ENCODE data around the gene FAM131A.

DNA sequence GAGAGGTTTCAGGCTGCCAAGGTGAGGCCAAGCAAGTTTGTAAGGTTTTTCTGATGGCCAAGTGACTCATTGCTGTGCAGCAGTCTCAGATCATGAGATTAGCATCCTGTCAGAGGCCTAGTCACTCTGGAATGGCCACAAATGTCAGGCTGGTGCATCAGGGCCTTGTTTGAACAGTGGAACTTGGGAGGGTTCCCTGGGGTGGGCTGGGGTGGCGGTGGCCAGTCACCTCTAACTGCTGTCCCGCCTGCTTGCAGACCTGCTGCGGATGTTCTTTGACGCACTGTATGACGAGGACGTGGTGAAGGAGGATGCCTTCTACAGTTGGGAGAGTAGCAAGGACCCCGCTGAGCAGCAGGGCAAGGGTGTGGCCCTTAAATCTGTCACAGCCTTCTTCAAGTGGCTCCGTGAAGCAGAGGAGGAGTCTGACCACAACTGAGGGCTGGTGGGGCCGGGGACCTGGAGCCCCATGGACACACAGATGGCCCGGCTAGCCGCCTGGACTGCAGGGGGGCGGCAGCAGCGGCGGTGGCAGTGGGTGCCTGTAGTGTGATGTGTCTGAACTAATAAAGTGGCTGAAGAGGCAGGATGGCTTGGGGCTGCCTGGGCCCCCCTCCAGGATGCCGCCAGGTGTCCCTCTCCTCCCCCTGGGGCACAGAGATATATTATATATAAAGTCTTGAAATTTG, 2.8 kb upstream of the FAM131A start:
- TF ChIP-seq, protein P1, sequence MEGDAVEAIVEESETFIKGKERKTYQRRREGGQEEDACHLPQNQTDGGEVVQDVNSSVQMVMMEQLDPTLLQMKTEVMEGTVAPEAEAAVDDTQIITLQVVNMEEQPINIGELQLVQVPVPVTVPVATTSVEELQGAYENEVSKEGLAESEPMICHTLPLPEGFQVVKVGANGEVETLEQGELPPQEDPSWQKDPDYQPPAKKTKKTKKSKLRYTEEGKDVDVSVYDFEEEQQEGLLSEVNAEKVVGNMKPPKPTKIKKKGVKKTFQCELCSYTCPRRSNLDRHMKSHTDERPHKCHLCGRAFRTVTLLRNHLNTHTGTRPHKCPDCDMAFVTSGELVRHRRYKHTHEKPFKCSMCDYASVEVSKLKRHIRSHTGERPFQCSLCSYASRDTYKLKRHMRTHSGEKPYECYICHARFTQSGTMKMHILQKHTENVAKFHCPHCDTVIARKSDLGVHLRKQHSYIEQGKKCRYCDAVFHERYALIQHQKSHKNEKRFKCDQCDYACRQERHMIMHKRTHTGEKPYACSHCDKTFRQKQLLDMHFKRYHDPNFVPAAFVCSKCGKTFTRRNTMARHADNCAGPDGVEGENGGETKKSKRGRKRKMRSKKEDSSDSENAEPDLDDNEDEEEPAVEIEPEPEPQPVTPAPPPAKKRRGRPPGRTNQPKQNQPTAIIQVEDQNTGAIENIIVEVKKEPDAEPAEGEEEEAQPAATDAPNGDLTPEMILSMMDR (IDR thresholded peaks at IDR 0.05; ENCODE audit: low read depth, low read length, missing input control) = no peak
- TF ChIP-seq, protein P2, sequence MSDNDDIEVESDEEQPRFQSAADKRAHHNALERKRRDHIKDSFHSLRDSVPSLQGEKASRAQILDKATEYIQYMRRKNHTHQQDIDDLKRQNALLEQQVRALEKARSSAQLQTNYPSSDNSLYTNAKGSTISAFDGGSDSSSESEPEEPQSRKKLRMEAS (IDR thresholded peaks at IDR 0.05) = no peak
